Measurements from ENCODE around the gene PPM1D.
"Not testable (repeated sequence)": the region's sequence is repeated elsewhere in the genome, so short reads cannot be mapped to it uniquely, and the experiment has no call there.

The PPM1D gene

GRCh38 chr17:60592750-60593149 is 7.2 kb upstream of the PPM1D start:
- no peaks in the 10 kb centered on the region for H3F3A ChIP-seq (ENCODE audit: insufficient read depth, low read length)
- no peaks in the 10 kb centered on the region for H3K27me3 ChIP-seq (replicated peaks; ENCODE audit: insufficient read depth, low read length)
- H3K9me2 ChIP-seq (replicated peaks; ENCODE audit: insufficient read depth, low read length) = no peaks in the 10 kb centered on the region
- H3K4me2 ChIP-seq (ENCODE audit: low read depth, low read length) = no peak overlapping the region
- no peak overlapping the region for H3K4me3 ChIP-seq (ENCODE audit: low read length)
- H3K4me1 ChIP-seq (ENCODE audit: low read length) = no peaks in the 10 kb centered on the region
- TF ChIP-seq CTCF (IDR thresholded peaks at IDR 0.05; ENCODE audit: low read length) (no peak), EZH2 (optimal IDR thresholded peaks at IDR 0.05; ENCODE audit: low read depth, low read length) (no peak), EZH2phosphoT487 (IDR thresholded peaks at IDR 0.05; ENCODE audit: low read length) (no peak)
- H2AFZ ChIP-seq (ENCODE audit: low read length) = no peak overlapping the region
- H3K36me3 ChIP-seq (replicated peaks; ENCODE audit: insufficient read depth, low read length) = no peaks in the 10 kb centered on the region
- DNase-seq = no peak
- H3K9me3 ChIP-seq (replicated peaks; ENCODE audit: insufficient read depth, low read length) = no peaks in the 10 kb centered on the region
- H3K27ac ChIP-seq (ENCODE audit: low read length) = no peak overlapping the region
- H3K79me2 ChIP-seq (ENCODE audit: low read length) = no peaks in the 10 kb centered on the region
- H4K20me1 ChIP-seq (ENCODE audit: insufficient read depth, low read length) = no peaks in the 10 kb centered on the region
- no peak overlapping the region for H3K9ac ChIP-seq (ENCODE audit: low read length)

GRCh38 chr17:60593441-60594036 is 6.5 kb upstream of the PPM1D start:
- H3K9me3 ChIP-seq (replicated peaks; ENCODE audit: insufficient read depth, low read length); H3K4me1 ChIP-seq (ENCODE audit: low read length); H3K79me2 ChIP-seq (ENCODE audit: low read length); H3K4me3 ChIP-seq (ENCODE audit: low read length); H2AFZ ChIP-seq (ENCODE audit: low read length); H3K27me3 ChIP-seq (replicated peaks; ENCODE audit: insufficient read depth, low read length); DNase-seq; H3K4me2 ChIP-seq (ENCODE audit: low read depth, low read length); H3K36me3 ChIP-seq (replicated peaks; ENCODE audit: insufficient read depth, low read length); H3K9me2 ChIP-seq (replicated peaks; ENCODE audit: insufficient read depth, low read length); H3K9ac ChIP-seq (ENCODE audit: low read length); H3K27ac ChIP-seq (ENCODE audit: low read length); H4K20me1 ChIP-seq (ENCODE audit: insufficient read depth, low read length); H3F3A ChIP-seq (ENCODE audit: insufficient read depth, low read length): not testable (repeated sequence)

- DNase-seq; H3K9ac ChIP-seq (ENCODE audit: low read length); H3K9me3 ChIP-seq (replicated peaks; ENCODE audit: insufficient read depth, low read length); H3F3A ChIP-seq (ENCODE audit: insufficient read depth, low read length); H4K20me1 ChIP-seq (ENCODE audit: insufficient read depth, low read length); H3K4me2 ChIP-seq (ENCODE audit: low read depth, low read length); H3K79me2 ChIP-seq (ENCODE audit: low read length); H3K36me3 ChIP-seq (replicated peaks; ENCODE audit: insufficient read depth, low read length); H3K9me2 ChIP-seq (replicated peaks; ENCODE audit: insufficient read depth, low read length); H3K27me3 ChIP-seq (replicated peaks; ENCODE audit: insufficient read depth, low read length); H2AFZ ChIP-seq (ENCODE audit: low read length); H3K4me1 ChIP-seq (ENCODE audit: low read length); H3K4me3 ChIP-seq (ENCODE audit: low read length); H3K27ac ChIP-seq (ENCODE audit: low read length): not testable (repeated sequence)
Measured at GRCh38 chr17:60594170-60594569, 5.8 kb upstream of the PPM1D start.

- TF ChIP-seq CTCF (IDR thresholded peaks at IDR 0.05; ENCODE audit: low read length) (no peak), EZH2 (optimal IDR thresholded peaks at IDR 0.05; ENCODE audit: low read depth, low read length) (no peak), EZH2phosphoT487 (IDR thresholded peaks at IDR 0.05; ENCODE audit: low read length) (no peak)
- no peak overlapping the region for H3K27ac ChIP-seq (ENCODE audit: low read length)
- H3K9ac ChIP-seq (ENCODE audit: low read length) = no peak overlapping the region
- no peaks in the 10 kb centered on the region for H3K9me3 ChIP-seq (replicated peaks; ENCODE audit: insufficient read depth, low read length)
- H3K4me2 ChIP-seq (ENCODE audit: low read depth, low read length) = no peak overlapping the region
- no peaks in the 10 kb centered on the region for H4K20me1 ChIP-seq (ENCODE audit: insufficient read depth, low read length)
- no peaks in the 10 kb centered on the region for H3K27me3 ChIP-seq (replicated peaks; ENCODE audit: insufficient read depth, low read length)
- no peaks in the 10 kb centered on the region for H3F3A ChIP-seq (ENCODE audit: insufficient read depth, low read length)
- H2AFZ ChIP-seq (ENCODE audit: low read length) = no peak overlapping the region
- no peaks in the 10 kb centered on the region for H3K36me3 ChIP-seq (replicated peaks; ENCODE audit: insufficient read depth, low read length)
- DNase-seq = no peak
- no peaks in the 10 kb centered on the region for H3K9me2 ChIP-seq (replicated peaks; ENCODE audit: insufficient read depth, low read length)
- no peaks in the 10 kb centered on the region for H3K4me1 ChIP-seq (ENCODE audit: low read length)
- no peaks in the 10 kb centered on the region for H3K79me2 ChIP-seq (ENCODE audit: low read length)
- no peak overlapping the region for H3K4me3 ChIP-seq (ENCODE audit: low read length)
Measured at GRCh38 chr17:60594734-60595133, 5.3 kb upstream of the PPM1D start.

Data from MM.1S (cell line).